ENCODE data around the gene CYP46A1.

GRCh38 chr14:99769799-99770198 lies 85.7 kb downstream of the CYP46A1 start:
- TF ChIP-seq GATA3 (IDR thresholded peaks at IDR 0.05; ENCODE audit: low read depth, low read length) (no peak), GATA2 (IDR thresholded peaks at IDR 0.05; ENCODE audit: low read depth, low read length) (no peak)
